HUDEP-2 (cell line): ENCODE measurements around the gene COL25A1.
"Not testable (repeated sequence)": the region's sequence is repeated elsewhere in the genome, so short reads cannot be mapped to it uniquely, and the experiment has no call there.

ENCODE experiments used
- DNase-seq, 76 experiments: peaks; one replicate each; lab custom pipeline; 2025; ENCODE audit not compliant: unreplicated experiment in 76 of 76; lab: John Stamatoyannopoulos, UW

The COL25A1 gene

GRCh38 chr4:109134268-109134667 is 168.2 kb downstream of the COL25A1 start:
- DNase-seq = no peak

GRCh38 chr4:109131559-109131958 is 170.9 kb downstream of the COL25A1 start:
- no peak for DNase-seq

- DNase-seq = no peak
Observed at GRCh38 chr4:109128589-109128988, 173.9 kb downstream of the COL25A1 start.

GRCh38 chr4:109127866-109128265 is 174.6 kb downstream of the COL25A1 start:
- no peak for DNase-seq

- no peak for DNase-seq
Observed at GRCh38 chr4:109126856-109127255, 175.6 kb downstream of the COL25A1 start.

GRCh38 chr4:109125084-109125483 is 177.4 kb downstream of the COL25A1 start:
- no peak for DNase-seq

- no peak for DNase-seq
Observed at GRCh38 chr4:109123951-109124350, 178.5 kb downstream of the COL25A1 start.

- DNase-seq = no peak
Observed at GRCh38 chr4:109121561-109121960, 180.9 kb downstream of the COL25A1 start.

- DNase-seq = no peak
Observed at GRCh38 chr4:109119852-109120251, 182.6 kb downstream of the COL25A1 start.

GRCh38 chr4:109118635-109119034 is 183.8 kb downstream of the COL25A1 start:
- DNase-seq = no peak

- DNase-seq = no peak
Observed at GRCh38 chr4:109114501-109114900, 188.0 kb downstream of the COL25A1 start.

- DNase-seq = no peak
Observed at GRCh38 chr4:109113521-109113920, 188.9 kb downstream of the COL25A1 start.

GRCh38 chr4:109111031-109111430 is 191.4 kb downstream of the COL25A1 start:
- no peak for DNase-seq

- not testable (repeated sequence) for DNase-seq
Observed at GRCh38 chr4:109108215-109108614, 194.2 kb downstream of the COL25A1 start.

- no peak for DNase-seq
Observed at GRCh38 chr4:109094056-109094455, 208.4 kb downstream of the COL25A1 start.

- no peak for DNase-seq
Observed at GRCh38 chr4:109091727-109092409, 210.6 kb downstream of the COL25A1 start.

- no peak for DNase-seq
Observed at GRCh38 chr4:109083911-109084310, 218.5 kb downstream of the COL25A1 start.

- DNase-seq = no peak
Observed at GRCh38 chr4:109079731-109080130, 222.7 kb downstream of the COL25A1 start.

GRCh38 chr4:109079201-109079600 is 223.3 kb downstream of the COL25A1 start:
- no peak for DNase-seq

GRCh38 chr4:109078724-109079123 is 223.7 kb downstream of the COL25A1 start:
- no peak for DNase-seq

- DNase-seq = no peak
Observed at GRCh38 chr4:109077505-109077904, 225.0 kb downstream of the COL25A1 start.

GRCh38 chr4:109076709-109077108 is 225.7 kb downstream of the COL25A1 start:
- peak in 8 of 76 experiments; percentile 1 to 20 (median 2) for DNase-seq

GRCh38 chr4:109075621-109076020 is 226.8 kb downstream of the COL25A1 start:
- no peak for DNase-seq
